ENCODE data around the gene PRM1. TPM values are rescaled to one million over a fixed set of nuclear protein-coding genes. Genes with fewer than 3 reads are reported as not detected.

Gene PRM1
- total and polyA plus RNA-seq, 2 of the 13 experiments (the other 11 are each of a cell fraction or from before 2014, with no cell fraction given): not detected

DNA sequence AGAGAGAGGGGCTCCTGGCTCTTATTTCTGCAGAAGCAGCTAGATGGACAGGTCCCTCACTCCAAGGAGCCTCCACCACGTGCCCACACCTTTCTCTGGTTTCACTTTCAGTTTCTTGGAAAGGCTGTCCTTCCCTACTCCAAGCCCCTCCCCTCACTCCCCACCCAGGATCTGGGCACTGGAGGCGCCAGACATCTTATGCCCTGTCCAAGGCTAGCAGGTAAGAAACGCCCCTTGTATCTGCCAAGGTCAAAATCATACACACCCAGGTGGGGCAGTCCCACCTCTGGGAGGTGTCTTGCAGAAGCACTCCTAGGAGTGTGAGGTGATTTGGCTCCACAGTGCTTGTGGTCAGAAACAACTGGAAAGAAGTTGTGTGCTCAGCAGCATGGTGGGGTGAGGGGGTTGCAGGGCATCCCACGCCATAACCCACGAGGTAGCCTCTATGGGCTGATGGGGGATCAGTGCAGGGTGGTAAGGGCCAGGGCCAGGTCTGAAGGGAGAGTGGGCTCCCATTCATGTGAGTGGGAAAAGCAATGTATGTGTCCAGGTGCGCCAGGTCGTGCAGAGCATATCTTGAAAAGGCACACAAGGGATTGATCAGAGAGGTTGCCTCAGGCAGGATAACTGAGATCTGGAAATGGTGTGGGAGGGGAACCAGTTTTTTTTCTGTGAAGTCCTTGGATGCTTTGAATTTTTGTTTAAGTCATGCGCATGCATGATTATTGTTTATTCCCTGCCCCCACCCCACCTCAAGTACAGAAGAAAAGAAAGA, 31.8 kb upstream of the PRM1 start (continued):
- TF ChIP-seq, protein P1, sequence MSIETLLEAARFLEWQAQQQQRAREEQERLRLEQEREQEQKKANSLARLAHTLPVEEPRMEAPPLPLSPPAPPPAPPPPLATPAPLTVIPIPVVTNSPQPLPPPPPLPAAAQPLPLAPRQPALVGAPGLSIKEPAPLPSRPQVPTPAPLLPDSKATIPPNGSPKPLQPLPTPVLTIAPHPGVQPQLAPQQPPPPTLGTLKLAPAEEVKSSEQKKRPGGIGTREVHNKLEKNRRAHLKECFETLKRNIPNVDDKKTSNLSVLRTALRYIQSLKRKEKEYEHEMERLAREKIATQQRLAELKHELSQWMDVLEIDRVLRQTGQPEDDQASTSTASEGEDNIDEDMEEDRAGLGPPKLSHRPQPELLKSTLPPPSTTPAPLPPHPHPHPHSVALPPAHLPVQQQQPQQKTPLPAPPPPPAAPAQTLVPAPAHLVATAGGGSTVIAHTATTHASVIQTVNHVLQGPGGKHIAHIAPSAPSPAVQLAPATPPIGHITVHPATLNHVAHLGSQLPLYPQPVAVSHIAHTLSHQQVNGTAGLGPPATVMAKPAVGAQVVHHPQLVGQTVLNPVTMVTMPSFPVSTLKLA (IDR thresholded peaks at IDR 0.05): 0 out of 2 replicates have a peak, but pooled peaks have one; percentile 8
- TF ChIP-seq HOXA7 (CRISPR knock-in tag; IDR thresholded peaks at IDR 0.05) (no peak), KLF6 (CRISPR knock-in tag; IDR thresholded peaks at IDR 0.05) (no peak), ZSCAN12 (CRISPR knock-in tag; IDR thresholded peaks at IDR 0.05) (no peak), TGIF2 (CRISPR knock-in tag; IDR thresholded peaks at IDR 0.05) (no peak; the same call in 1 of the 2 replicates), ZNF747 (CRISPR knock-in tag; IDR thresholded peaks at IDR 0.05; ENCODE audit: borderline replicate concordance) (no peak), NAIF1 (CRISPR knock-in tag; IDR thresholded peaks at IDR 0.05; ENCODE audit: borderline replicate concordance) (0 out of 2 replicates have a peak, but pooled peaks have one; percentile 23), KMT2A (CRISPR knock-in tag; IDR thresholded peaks at IDR 0.05) (no peak; the same call in 1 of the 2 replicates), PCBP2 (optimal IDR thresholded peaks at IDR 0.05; ENCODE audit: low read depth, low read length, poor library complexity, severe bottlenecking) (no peak), ZNF230 (CRISPR knock-in tag; IDR thresholded peaks at IDR 0.05) (no peak), KLF13 (CRISPR knock-in tag; IDR thresholded peaks at IDR 0.05) (no peak), ATF7-NPFF (CRISPR knock-in tag; IDR thresholded peaks at IDR 0.05; ENCODE audit: low read depth) (peak; percentile 51; the same call in 1 of the 2 replicates), ZFP36L1 (CRISPR knock-in tag; IDR thresholded peaks at IDR 0.05) (peak; percentile 10; the same call in 1 of the 2 replicates), ZNF343 (CRISPR knock-in tag; IDR thresholded peaks at IDR 0.05) (no peak), ZNF879 (CRISPR knock-in tag; IDR thresholded peaks at IDR 0.05) (no peak)
- TF ChIP-seq, protein P2, sequence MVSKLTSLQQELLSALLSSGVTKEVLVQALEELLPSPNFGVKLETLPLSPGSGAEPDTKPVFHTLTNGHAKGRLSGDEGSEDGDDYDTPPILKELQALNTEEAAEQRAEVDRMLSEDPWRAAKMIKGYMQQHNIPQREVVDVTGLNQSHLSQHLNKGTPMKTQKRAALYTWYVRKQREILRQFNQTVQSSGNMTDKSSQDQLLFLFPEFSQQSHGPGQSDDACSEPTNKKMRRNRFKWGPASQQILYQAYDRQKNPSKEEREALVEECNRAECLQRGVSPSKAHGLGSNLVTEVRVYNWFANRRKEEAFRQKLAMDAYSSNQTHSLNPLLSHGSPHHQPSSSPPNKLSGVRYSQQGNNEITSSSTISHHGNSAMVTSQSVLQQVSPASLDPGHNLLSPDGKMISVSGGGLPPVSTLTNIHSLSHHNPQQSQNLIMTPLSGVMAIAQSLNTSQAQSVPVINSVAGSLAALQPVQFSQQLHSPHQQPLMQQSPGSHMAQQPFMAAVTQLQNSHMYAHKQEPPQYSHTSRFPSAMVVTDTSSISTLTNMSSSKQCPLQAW (CRISPR knock-in tag; IDR thresholded peaks at IDR 0.05): no peak
- TF ChIP-seq, protein P3, sequence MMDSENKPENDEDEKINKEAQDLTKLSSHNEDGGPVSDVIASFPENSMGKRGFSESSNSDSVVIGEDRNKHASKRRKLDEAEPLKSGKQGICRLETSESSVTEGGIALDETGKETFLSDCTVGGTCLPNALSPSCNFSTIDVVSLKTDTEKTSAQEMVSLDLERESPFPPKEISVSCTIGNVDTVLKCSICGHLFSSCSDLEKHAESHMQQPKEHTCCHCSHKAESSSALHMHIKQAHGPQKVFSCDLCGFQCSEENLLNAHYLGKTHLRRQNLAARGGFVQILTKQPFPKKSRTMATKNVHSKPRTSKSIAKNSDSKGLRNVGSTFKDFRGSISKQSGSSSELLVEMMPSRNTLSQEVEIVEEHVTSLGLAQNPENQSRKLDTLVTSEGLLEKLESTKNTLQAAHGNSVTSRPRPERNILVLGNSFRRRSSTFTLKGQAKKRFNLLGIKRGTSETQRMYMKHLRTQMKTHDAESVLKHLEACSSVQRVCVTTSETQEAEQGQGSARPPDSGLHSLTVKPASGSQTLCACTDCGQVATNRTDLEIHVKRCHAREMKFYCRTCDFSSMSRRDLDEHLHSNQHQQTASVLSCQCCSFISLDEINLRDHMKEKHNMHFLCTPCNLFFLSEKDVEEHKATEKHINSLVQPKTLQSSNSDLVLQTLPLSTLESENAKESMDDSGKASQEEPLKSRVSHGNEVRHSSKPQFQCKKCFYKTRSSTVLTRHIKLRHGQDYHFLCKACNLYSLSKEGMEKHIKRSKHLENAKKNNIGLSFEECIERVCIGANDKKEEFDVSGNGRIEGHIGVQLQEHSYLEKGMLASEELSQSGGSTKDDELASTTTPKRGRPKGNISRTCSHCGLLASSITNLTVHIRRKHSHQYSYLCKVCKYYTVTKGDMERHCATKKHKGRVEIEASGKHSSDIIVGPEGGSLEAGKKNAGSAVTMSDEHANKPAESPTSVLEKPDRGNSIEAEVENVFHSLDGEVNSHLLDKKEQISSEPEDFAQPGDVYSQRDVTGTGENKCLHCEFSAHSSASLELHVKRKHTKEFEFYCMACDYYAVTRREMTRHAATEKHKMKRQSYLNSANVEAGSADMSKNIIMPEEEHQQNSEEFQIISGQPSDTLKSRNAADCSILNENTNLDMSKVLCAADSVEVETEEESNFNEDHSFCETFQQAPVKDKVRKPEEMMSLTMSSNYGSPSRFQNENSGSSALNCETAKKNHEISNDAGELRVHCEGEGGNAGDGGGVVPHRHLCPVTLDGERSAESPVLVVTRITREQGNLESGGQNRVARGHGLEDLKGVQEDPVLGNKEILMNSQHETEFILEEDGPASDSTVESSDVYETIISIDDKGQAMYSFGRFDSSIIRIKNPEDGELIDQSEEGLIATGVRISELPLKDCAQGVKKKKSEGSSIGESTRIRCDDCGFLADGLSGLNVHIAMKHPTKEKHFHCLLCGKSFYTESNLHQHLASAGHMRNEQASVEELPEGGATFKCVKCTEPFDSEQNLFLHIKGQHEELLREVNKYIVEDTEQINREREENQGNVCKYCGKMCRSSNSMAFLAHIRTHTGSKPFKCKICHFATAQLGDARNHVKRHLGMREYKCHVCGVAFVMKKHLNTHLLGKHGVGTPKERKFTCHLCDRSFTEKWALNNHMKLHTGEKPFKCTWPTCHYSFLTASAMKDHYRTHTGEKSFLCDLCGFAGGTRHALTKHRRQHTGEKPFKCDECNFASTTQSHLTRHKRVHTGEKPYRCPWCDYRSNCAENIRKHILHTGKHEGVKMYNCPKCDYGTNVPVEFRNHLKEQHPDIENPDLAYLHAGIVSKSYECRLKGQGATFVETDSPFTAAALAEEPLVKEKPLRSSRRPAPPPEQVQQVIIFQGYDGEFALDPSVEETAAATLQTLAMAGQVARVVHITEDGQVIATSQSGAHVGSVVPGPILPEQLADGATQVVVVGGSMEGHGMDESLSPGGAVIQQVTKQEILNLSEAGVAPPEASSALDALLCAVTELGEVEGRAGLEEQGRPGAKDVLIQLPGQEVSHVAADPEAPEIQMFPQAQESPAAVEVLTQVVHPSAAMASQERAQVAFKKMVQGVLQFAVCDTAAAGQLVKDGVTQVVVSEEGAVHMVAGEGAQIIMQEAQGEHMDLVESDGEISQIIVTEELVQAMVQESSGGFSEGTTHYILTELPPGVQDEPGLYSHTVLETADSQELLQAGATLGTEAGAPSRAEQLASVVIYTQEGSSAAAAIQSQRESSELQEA (CRISPR knock-in tag; IDR thresholded peaks at IDR 0.05; ENCODE audit: not compliant biosample characterization): no peak
